Vagina (tissue), 2 donors: ENCODE data around the gene LRRC27.

Source experiments
- CTCF ChIP-seq, 3 experiments: fragments of 450-650 bp in 2 of 3; fragments of 200-600 bp in 1 of 3; sonication (generic) in 1 of 3; IDR thresholded peaks; one replicate each; pipeline ENCODE4 v1.5.1; 2017 to 2019; ENCODE audit warnings: antibody characterized with exemption in 3 of 3, mild to moderate bottlenecking in 2 of 3, moderate library complexity in 2 of 3
- POLR2A ChIP-seq, 2 donors: fragments of 450-650 bp; IDR thresholded peaks; one replicate each; pipeline ENCODE4 v1.6.1; 2017; ENCODE audit warnings: antibody characterized with exemption in 2 of 2, mild to moderate bottlenecking in 2 of 2, moderate library complexity in 2 of 2
- POLR2AphosphoS5 ChIP-seq, 2 donors: sonication (generic); formaldehyde crosslinking; IDR thresholded peaks; one replicate each; pipeline ENCODE4 v1.9.0; 2017; ENCODE audit warnings: antibody characterized with exemption in 2 of 2, mild to moderate bottlenecking in 2 of 2, low read depth in 1 of 2; ENCODE audit not compliant: insufficient read depth in 1 of 2

DNA sequence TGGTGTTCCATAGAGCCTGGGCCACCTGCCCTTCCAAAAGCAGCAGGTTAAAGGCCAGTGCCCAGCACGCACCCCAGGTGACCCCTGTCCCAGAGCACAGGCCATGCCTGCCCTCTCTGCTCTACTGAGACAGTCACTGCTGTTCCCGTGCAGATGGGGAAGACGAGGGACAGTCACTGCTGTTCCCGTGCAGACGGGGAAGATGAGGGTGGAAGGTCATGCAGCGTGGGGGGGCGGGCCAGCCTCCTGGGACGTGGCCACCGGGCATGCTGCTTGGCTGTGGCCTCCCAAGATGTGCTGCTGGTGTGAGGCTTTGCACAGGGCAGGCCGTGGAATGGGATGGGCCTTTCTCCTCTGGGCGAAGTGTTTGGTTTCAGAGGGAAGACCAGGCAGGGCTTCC is 18.4 kb downstream of the LRRC27 start:
- TF ChIP-seq CTCF (IDR thresholded peaks at IDR 0.05) (no peak), POLR2A (IDR thresholded peaks at IDR 0.05) (no peak), POLR2AphosphoS5 (IDR thresholded peaks at IDR 0.05; ENCODE audit: insufficient read depth in 1 of 2, low read depth in 1 of 2) (no peak)
